ENCODE results near the gene TNNC2.

Gene TNNC2

DNA sequence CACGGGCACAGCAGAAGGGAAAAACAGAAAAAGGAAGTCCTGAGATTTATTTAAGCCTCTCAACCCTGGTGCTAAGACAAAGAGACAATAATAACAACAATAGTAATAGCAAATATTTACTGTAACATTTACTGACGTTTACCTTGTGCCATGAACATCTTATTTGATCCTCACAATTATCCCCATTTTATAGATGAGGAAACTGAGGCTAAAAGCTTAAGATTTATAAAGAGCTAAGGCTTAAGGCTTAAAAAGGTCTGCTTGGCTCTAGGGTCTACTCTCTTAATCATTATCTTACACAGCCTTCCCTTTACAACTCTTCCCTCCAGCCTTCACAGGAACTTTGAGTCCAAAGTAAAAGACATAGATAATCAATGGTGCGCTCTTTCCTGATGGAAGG lies 38.8 kb downstream of the TNNC2 start:
- TF ChIP-seq, protein P1, sequence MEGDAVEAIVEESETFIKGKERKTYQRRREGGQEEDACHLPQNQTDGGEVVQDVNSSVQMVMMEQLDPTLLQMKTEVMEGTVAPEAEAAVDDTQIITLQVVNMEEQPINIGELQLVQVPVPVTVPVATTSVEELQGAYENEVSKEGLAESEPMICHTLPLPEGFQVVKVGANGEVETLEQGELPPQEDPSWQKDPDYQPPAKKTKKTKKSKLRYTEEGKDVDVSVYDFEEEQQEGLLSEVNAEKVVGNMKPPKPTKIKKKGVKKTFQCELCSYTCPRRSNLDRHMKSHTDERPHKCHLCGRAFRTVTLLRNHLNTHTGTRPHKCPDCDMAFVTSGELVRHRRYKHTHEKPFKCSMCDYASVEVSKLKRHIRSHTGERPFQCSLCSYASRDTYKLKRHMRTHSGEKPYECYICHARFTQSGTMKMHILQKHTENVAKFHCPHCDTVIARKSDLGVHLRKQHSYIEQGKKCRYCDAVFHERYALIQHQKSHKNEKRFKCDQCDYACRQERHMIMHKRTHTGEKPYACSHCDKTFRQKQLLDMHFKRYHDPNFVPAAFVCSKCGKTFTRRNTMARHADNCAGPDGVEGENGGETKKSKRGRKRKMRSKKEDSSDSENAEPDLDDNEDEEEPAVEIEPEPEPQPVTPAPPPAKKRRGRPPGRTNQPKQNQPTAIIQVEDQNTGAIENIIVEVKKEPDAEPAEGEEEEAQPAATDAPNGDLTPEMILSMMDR (IDR thresholded peaks at IDR 0.05; ENCODE audit: insufficient read depth, low read depth, low read length, missing control alignments): no peak
- no peak for DNase-seq (ENCODE audit: low read depth)
- H3K4me3 ChIP-seq (ENCODE audit: low read depth, low read length): no peak overlapping the region

DNA sequence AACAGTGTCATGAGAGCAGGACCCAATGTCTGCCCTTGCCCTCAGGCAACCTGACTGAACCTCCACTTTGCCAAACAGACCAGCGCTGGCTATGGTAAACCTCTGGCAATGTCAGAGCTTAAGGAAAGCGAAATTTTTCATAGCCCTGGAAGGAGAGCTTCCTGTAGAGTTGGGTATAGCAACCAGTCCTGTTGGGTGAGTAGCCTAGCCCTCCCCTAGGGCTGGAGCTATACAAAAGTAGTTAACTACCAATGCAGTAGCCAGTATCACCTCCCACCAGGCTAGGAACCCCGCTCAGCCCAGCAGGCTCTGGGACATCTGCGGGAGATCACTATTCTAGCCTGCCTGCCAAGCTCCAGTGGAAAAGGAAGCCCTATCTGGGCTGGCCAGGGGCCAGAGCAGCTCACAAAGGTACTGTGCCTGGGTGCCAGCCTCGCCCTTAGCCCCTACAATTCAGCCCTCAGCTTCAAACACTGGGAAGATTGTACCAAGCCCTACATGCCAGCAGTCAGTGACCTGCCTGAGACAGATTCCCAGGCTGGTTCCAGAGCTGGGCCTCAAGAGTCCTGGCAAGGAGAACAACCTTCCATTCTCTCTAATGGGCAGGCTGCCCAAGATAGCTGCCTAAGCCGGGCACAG lies 43.3 kb downstream of the TNNC2 start:
- no peak overlapping the region for H3K4me3 ChIP-seq (ENCODE audit: low read depth, low read length)
- TF ChIP-seq, protein P1 (IDR thresholded peaks at IDR 0.05; ENCODE audit: insufficient read depth, low read depth, low read length, missing control alignments): no peak
- no peak for DNase-seq (ENCODE audit: low read depth)

DNA sequence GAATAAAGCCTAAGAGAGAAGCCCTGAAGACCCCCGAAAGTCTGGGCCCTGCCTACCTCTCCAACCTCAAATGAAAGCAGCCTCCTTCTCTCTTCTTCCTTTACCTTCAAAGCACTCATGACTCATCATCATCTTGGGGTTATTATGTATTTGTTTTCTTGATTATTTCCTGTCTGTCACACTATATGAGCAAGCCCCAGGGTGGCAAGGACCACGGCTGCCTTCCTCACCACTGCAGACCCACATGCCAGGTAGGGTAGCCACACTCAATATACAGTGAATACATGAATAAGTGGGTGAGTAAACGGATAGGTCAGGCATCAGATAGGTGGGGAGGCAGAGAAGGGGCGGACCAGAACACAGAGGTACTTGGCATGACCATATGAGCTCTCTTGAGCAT lies 44.2 kb downstream of the TNNC2 start:
- DNase-seq (ENCODE audit: low read depth): no peak
- H3K4me3 ChIP-seq (ENCODE audit: low read depth, low read length): no peak overlapping the region
- TF ChIP-seq, protein P1 (IDR thresholded peaks at IDR 0.05; ENCODE audit: insufficient read depth, low read depth, low read length, missing control alignments): no peak

DNA sequence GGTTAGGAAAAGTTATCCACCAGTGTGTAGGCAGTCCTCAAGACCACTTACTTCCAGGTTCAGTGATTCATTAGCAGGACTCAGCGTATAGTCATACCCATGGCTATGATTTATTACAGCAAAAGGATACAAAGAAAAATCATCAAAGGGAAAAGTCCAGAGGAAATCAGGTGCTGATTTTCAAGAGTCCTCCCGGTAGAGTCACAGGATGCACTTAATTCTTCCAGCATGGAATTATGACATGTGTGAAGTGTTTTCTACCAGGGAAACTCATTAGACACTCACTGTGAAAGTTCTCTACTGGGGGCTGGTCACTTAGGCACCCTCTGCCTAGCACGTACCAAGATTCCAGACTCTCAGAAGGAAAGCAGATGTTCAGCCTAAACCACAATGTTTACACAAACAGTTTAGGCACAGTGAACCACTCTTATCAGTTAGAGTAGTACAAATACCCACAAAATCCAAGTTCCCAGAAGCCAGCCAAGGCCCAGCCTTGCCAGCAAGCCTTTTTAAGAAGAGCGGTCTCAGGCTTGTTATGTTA lies 45.7 kb downstream of the TNNC2 start:
- DNase-seq (ENCODE audit: low read depth): no peak
- H3K4me3 ChIP-seq (ENCODE audit: low read depth, low read length): no peak overlapping the region
- TF ChIP-seq, protein P1 (IDR thresholded peaks at IDR 0.05; ENCODE audit: insufficient read depth, low read depth, low read length, missing control alignments): no peak

DNA sequence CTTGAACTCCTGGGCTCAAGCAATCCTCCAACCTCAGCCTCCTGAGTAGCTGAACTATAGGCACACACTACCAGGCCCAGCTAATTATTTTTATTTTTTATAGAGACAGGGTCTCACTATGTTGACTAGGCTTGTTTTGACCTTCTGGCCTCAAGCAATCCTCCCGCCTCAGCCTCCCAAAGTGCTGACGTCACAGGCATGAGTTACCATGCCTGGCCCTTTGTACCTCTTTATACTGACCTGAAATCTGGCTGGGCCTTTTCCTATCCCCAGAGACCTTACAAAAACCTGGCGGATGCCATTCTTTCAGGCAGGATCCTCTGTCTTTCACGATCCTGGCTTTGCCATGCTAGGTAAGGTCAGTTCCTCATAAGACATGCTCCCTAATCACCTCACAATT lies 47.0 kb downstream of the TNNC2 start:
- TF ChIP-seq, protein P1 (IDR thresholded peaks at IDR 0.05; ENCODE audit: insufficient read depth, low read depth, low read length, missing control alignments): no peak
- no peak for DNase-seq (ENCODE audit: low read depth)

DNA sequence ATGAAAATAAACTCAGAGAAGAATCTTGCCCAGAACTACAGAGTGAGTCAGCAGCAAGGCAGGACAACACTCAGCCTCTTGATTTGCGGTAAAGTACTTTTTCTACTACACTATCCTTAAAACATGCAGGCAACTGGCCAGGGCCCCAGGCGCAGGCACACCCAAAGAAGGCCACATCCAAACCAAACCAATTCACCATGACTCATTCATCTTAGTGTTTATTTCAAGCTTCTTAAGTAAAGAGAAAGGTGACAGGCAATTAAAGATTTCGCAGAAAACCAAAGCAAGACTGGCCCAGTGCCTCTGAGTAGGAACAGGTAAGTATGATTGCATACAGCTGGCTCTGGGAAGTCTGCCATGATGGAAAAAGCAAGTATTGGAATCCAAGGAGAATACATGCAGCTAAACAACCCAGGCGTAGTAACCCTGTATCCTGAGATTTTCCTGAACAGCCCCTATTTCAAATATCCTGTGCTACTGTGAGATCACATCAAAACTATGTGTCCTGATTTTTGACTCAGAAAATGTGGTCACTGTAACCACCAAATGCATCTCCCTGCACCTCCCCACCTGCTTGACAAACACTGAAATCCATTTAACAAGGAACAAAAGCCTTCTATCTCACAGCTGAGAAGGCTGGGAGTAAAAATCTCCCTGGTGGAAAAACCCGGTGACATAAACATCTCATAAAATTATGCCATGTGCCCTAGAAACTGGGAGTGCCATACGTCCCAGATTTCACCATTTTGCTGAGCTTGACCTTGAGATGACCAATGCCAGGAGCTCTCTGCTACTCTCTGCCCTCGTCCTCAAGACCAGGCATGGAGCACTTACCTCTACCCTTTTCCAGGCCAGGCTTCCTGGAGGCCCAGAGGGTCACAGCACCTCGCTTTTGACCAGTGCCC lies 47.8 kb downstream of the TNNC2 start:
- DNase-seq (ENCODE audit: low read depth): no peak
- no peak overlapping the region for H3K4me3 ChIP-seq (ENCODE audit: low read depth, low read length)
- TF ChIP-seq, protein P1 (IDR thresholded peaks at IDR 0.05; ENCODE audit: insufficient read depth, low read depth, low read length, missing control alignments): no peak

More for the DNA sequence above, 47.0 kb downstream of the TNNC2 start:
- H3K4me3 ChIP-seq (ENCODE audit: low read depth, low read length): no peak overlapping the region

Data from GM12865 (cell line).